B cell (primary cell): ENCODE data around the gene RHOBTB1. TPM values are rescaled to one million over a fixed set of nuclear protein-coding genes. Genes with fewer than 3 reads are reported as not detected.

Experiments
- ATAC-seq: fragments of 200-7000 bp; cut with Tn5 transposase; one replicate; pipeline ENCODE4 v1.10.0; 2021; ENCODE audit warnings: low read depth, mild to moderate bottlenecking, moderate number of reproducible peaks, moderate library complexity
- CTCF ChIA-PET: fragments of 350-600 bp; sonication (Branson Sonifier 250); formaldehyde crosslinking; loops from one replicate; lab custom pipeline; 2021; ENCODE audit warnings: antibody characterized with exemption, inconsistent platforms; lab: Charles Lee
- POLR2A ChIA-PET: fragments of 350-600 bp; sonication (Branson Sonifier 250); formaldehyde crosslinking; loops from one replicate; lab custom pipeline; 2021; ENCODE audit warnings: antibody characterized with exemption; lab: Charles Lee
- DNase-seq: peaks from one replicate; pipeline ENCODE4 v3.0.0; 2013
- H2AFZ ChIP-seq: 2 replicates; pipeline ENCODE4 v1.6.1; 2012; ENCODE audit warnings: mild to moderate bottlenecking, low read depth, low read length; ENCODE audit not compliant: insufficient read depth, poor library complexity, severe bottlenecking
- H3K27ac ChIP-seq, 2 donors: 1 replicate in 1 of 2; 2 replicates in 1 of 2; pipeline ENCODE4 v1.5.1; 2012 to 2013; ENCODE audit warnings: low read length in 2 of 2, mild to moderate bottlenecking in 2 of 2, moderate library complexity in 1 of 2
- H3K27me3 ChIP-seq, 4 experiments: fragments of 200-600 bp in 1 of 4; sonication (generic) in 1 of 4; replicated peaks in 1 of 4; 1 replicate in 2 of 4; 2 replicates in 2 of 4; pipeline versions ENCODE4 v1.6.1 to v1.7.0; 2013 to 2016; ENCODE audit warnings: low read length in 3 of 4, mild to moderate bottlenecking in 2 of 4, mixed read lengths in 1 of 4, moderate library complexity in 1 of 4; ENCODE audit not compliant: insufficient read depth in 4 of 4, control insufficient read depth in 3 of 4; ENCODE audit errors: control extremely low read depth in 1 of 4
- H3K36me3 ChIP-seq, 2 experiments: replicated peaks in 1 of 2; 1 replicate in 1 of 2; 2 replicates in 1 of 2; pipeline versions ENCODE4 v1.6.1 to v1.7.1; 2013; ENCODE audit warnings: low read length in 1 of 2; ENCODE audit not compliant: insufficient read depth in 2 of 2, control insufficient read depth in 1 of 2; ENCODE audit errors: control extremely low read depth in 1 of 2, extremely low read depth in 1 of 2
- H3K4me1 ChIP-seq, 2 donors: fragments of 200-600 bp in 1 of 2; sonication (generic) in 1 of 2; 1 replicate in 1 of 2; 2 replicates in 1 of 2; pipeline versions ENCODE4 v1.5.1 to v1.6.1; 2013 to 2017; ENCODE audit warnings: low read length in 2 of 2; ENCODE audit not compliant: control insufficient read depth in 2 of 2, insufficient read depth in 2 of 2
- H3K4me2 ChIP-seq: replicated peaks from 2 replicates; pipeline ENCODE3; 2012; ENCODE audit warnings: mild to moderate bottlenecking, low read depth, low read length; ENCODE audit not compliant: poor library complexity, severe bottlenecking
- H3K4me3 ChIP-seq, 5 experiments: fragments of 200-600 bp in 1 of 5; sonication (generic) in 1 of 5; 1 replicate in 3 of 5; 2 replicates in 2 of 5; pipeline versions ENCODE4 v1.5.1 to v1.7.0; 2011 to 2016; ENCODE audit warnings: low read length in 4 of 5, mild to moderate bottlenecking in 4 of 5, low read depth in 2 of 5, control low read depth in 1 of 5, moderate library complexity in 1 of 5; ENCODE audit not compliant: insufficient read depth in 1 of 5; ENCODE audit errors: control extremely low read depth in 1 of 5, extremely low read depth in 1 of 5
- H3K79me2 ChIP-seq: fragments of 200-600 bp; sonication (generic); one replicate; pipeline ENCODE4 v1.6.0; 2016; ENCODE audit warnings: low read length; ENCODE audit not compliant: control insufficient read depth, insufficient read depth
- H3K9ac ChIP-seq: fragments of 200-600 bp; sonication (generic); 2 replicates; pipeline ENCODE4 v1.6.1; 2017; ENCODE audit warnings: mild to moderate bottlenecking, low read length, moderate library complexity
- H3K9me3 ChIP-seq, 3 donors: one replicate each; pipeline versions ENCODE4 v1.6.1 to v1.7.1; 2013; ENCODE audit warnings: low read length in 2 of 3; ENCODE audit not compliant: control insufficient read depth in 2 of 3, insufficient read depth in 1 of 3; ENCODE audit errors: control extremely low read depth in 1 of 3
- H4K20me1 ChIP-seq: 2 replicates; pipeline ENCODE4 v1.6.0; 2012; ENCODE audit warnings: mild to moderate bottlenecking, low read length; ENCODE audit not compliant: insufficient read depth, control insufficient read depth, poor library complexity, severe bottlenecking
- H3K27ac Mint-ChIP-seq: one replicate; pipeline ENCODE4 v1.8.0; 2021; ENCODE audit warnings: mixed read lengths
- H3K27me3 Mint-ChIP-seq: one replicate; pipeline ENCODE4 v1.8.0; 2021; ENCODE audit warnings: mixed read lengths
- H3K4me1 Mint-ChIP-seq: one replicate; pipeline ENCODE4 v1.8.0; 2021; ENCODE audit warnings: mixed read lengths
- H3K4me3 Mint-ChIP-seq: one replicate; pipeline ENCODE4 v1.8.0; 2021; ENCODE audit warnings: mixed read lengths
- H3K9me3 Mint-ChIP-seq: one replicate; pipeline ENCODE4 v1.8.0; 2022; ENCODE audit warnings: mixed read lengths; ENCODE audit not compliant: insufficient read depth
- EZH2 ChIP-seq: IDR thresholded peaks from 2 replicates; pipeline ENCODE4 v1.6.1; 2012; ENCODE audit warnings: borderline replicate concordance, low read depth, mild to moderate bottlenecking, moderate library complexity, low read length; ENCODE audit not compliant: insufficient read depth, poor library complexity, severe bottlenecking
- WGBS: methylation state at CpG from one replicate; pipeline ENCODE4 v1.1.5; 2013; ENCODE audit warnings: missing lambda C conversion rate; ENCODE audit not compliant: insufficient coverage; 5-methylcytosine and 5-hydroxymethylcytosine counted together
- intact Hi-C: fragments of 100-400 bp; cut with micrococcal nuclease; formaldehyde crosslinking; loops from one replicate; pipeline ENCODE4 v1.10.0; 2022
- polyA plus RNA-seq: library from polyadenylated mRNA; depleted of rRNA; stranded (reverse); fragments of >200 nt; gene quantifications from 2 replicates; pipeline ENCODE4 v1.2.3, GENCODE V29; 2012
- total RNA-seq, 2 donors: library from RNA; stranded (reverse); fragments of 120-200 nt in 1 of 2; gene quantifications; 1 replicate in 1 of 2; 2 replicates in 1 of 2; pipeline versions ENCODE4 v1.2.3 to v1.2.4, GENCODE V29; 2013 to 2022
- TF ChIP-seq, protein P1 (sequence below): fragments of 200-600 bp; IDR thresholded peaks from one replicate; pipeline ENCODE4 v1.8.0; 2022; ENCODE audit warnings: antibody characterized with exemption, mild to moderate bottlenecking

Gene RHOBTB1
- total and polyA plus RNA-seq, 2 donors (not counting 1 experiment from before 2014, with no cell fraction given): 0.07 to 0.60 TPM

DNA sequence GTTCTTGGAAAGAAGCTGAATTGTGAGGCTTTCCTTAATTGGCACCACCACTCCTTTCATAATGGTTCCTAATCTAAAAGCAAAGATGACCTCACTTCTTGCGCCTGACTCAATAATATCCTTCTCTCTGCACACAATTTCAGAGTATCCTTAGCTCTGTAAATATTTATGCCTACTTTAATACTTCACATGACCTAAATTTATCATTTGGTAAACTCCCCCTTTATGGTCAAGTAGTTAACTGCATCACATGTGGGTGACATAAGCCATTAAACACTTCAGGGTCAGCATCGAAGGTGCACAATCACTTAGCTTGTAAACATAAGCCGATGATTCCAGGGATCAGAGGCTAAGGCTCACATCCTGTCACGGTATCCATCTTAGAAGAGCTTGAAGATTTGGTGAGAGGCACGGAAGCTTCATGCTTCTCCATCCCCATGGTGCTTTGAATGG lies 7.3 kb upstream of the RHOBTB1 start:
- no peaks in the 10 kb centered on the region for H3K79me2 ChIP-seq
- no peaks in the 10 kb centered on the region for H3K4me1 Mint-ChIP-seq
- no peak overlapping the region for H3K4me2 ChIP-seq
- H3K9me3 ChIP-seq: no peaks in the 10 kb centered on the region
- no peaks in the 10 kb centered on the region for H3K9me3 Mint-ChIP-seq
- no peaks in the 10 kb centered on the region for H3K27me3 ChIP-seq
- H2AFZ ChIP-seq: no peak overlapping the region
- DNase-seq (no peak), ATAC-seq (no peak)
- H3K27me3 Mint-ChIP-seq: peaks cover 22% of the 10 kb centered on the region
- no peak overlapping the region for H3K4me3 Mint-ChIP-seq
- no peak overlapping the region for H3K4me3 ChIP-seq
- TF ChIP-seq EZH2: no peak
- TF ChIP-seq, protein P1, sequence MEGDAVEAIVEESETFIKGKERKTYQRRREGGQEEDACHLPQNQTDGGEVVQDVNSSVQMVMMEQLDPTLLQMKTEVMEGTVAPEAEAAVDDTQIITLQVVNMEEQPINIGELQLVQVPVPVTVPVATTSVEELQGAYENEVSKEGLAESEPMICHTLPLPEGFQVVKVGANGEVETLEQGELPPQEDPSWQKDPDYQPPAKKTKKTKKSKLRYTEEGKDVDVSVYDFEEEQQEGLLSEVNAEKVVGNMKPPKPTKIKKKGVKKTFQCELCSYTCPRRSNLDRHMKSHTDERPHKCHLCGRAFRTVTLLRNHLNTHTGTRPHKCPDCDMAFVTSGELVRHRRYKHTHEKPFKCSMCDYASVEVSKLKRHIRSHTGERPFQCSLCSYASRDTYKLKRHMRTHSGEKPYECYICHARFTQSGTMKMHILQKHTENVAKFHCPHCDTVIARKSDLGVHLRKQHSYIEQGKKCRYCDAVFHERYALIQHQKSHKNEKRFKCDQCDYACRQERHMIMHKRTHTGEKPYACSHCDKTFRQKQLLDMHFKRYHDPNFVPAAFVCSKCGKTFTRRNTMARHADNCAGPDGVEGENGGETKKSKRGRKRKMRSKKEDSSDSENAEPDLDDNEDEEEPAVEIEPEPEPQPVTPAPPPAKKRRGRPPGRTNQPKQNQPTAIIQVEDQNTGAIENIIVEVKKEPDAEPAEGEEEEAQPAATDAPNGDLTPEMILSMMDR: no peak
- H3K36me3 ChIP-seq: no peaks in the 10 kb centered on the region
- H3K27ac ChIP-seq: no peak overlapping the region
- no peaks in the 10 kb centered on the region for H4K20me1 ChIP-seq
- intact Hi-C loops: no loop called here
- H3K27ac Mint-ChIP-seq: no peak overlapping the region
- POLR2A ChIA-PET: no interaction called here
- no peaks in the 10 kb centered on the region for H3K4me1 ChIP-seq
- no peak overlapping the region for H3K9ac ChIP-seq
- WGBS: 86% methylated on average over 4 of the region's 5 CpGs
- CTCF ChIA-PET: interaction anchor here (1.2 kb wide), 3 partner anchors 10 to 135 kb away, joined by 3 to 7 read pairs (median 4); no protein-coding TSS in a partner anchor

DNA sequence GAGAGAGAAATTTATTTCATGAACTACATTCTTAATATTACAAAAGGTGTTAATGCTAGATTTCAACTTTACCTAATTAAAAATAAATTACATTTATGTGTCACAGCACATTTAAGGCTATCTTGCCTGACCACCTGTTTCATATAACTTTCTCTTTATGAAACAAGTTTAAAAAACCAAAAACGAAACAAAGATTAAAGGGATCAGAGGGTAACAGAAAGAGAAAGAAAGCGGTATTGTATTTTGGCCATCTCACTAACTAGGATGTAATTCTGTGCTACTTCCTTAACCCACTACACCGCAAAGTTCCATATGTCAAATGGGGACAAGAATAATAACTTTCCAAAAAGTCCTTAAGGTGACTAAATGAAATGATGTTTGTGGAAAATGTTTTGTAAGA lies 6.3 kb upstream of the RHOBTB1 start:
- WGBS: no CpG with 5 or more reads among the region's 3 CpGs
- TF ChIP-seq EZH2: no peak
- TF ChIP-seq, protein P1: no peak
- H3K4me1 Mint-ChIP-seq: peaks cover 1% of the 10 kb centered on the region
- Histone ChIP-seq H3K9me3 (no peaks in the 10 kb centered on the region), H3K4me2 (no peak overlapping the region), H3K36me3 (no peaks in the 10 kb centered on the region), H3K4me3 (no peak overlapping the region), H3K79me2 (no peaks in the 10 kb centered on the region), H4K20me1 (no peaks in the 10 kb centered on the region), H3K4me1 (no peaks in the 10 kb centered on the region), H3K27me3 (peaks cover 0 to 4% (median 2%) of the 10 kb centered on the region in 4 experiments), H3K27ac (no peak overlapping the region), H2AFZ (no peak overlapping the region), H3K9ac (no peak overlapping the region)
- no peak overlapping the region for H3K4me3 Mint-ChIP-seq
- CTCF ChIA-PET: interaction anchor here (1.2 kb wide), 2 partner anchors 11 to 14 kb away, joined by 3 to 4 read pairs; no protein-coding TSS in a partner anchor
- POLR2A ChIA-PET: no interaction called here
- H3K27ac Mint-ChIP-seq: no peak overlapping the region
- ATAC-seq (no peak), DNase-seq (no peak)
- no peaks in the 10 kb centered on the region for H3K9me3 Mint-ChIP-seq
- intact Hi-C loops: no loop called here
- peaks cover 25% of the 10 kb centered on the region for H3K27me3 Mint-ChIP-seq
